Glutamatergic neuron (in vitro differentiated cells): ENCODE data around the gene GAS2L1. TPM values are rescaled to one million over a fixed set of nuclear protein-coding genes. Genes with fewer than 3 reads are reported as not detected.
A peak's percentile ranks its signal among the peaks of the same experiment; 100 is the strongest.

Experiments used
- DNase-seq: peaks from one replicate; pipeline ENCODE4 v3.0.0; 2022
- H3K27ac Mint-ChIP-seq: one replicate; pipeline ENCODE4 v1.8.0; 2020; ENCODE audit warnings: mild to moderate bottlenecking, mixed read lengths, inconsistent platforms; ENCODE audit not compliant: unreplicated experiment
- H3K27me3 Mint-ChIP-seq: one replicate; pipeline ENCODE4 v1.8.0; 2020; ENCODE audit warnings: mild to moderate bottlenecking, moderate library complexity, mixed read lengths, inconsistent platforms; ENCODE audit not compliant: unreplicated experiment
- H3K36me3 Mint-ChIP-seq: one replicate; pipeline ENCODE4 v1.8.0; 2020; ENCODE audit warnings: mild to moderate bottlenecking, mixed read lengths, inconsistent platforms; ENCODE audit not compliant: unreplicated experiment
- H3K4me1 Mint-ChIP-seq: one replicate; pipeline ENCODE4 v1.8.0; 2020; ENCODE audit warnings: mild to moderate bottlenecking, low read depth, mixed read lengths, inconsistent platforms; ENCODE audit not compliant: unreplicated experiment
- H3K4me3 Mint-ChIP-seq: one replicate; pipeline ENCODE4 v1.8.0; 2020; ENCODE audit warnings: mild to moderate bottlenecking, mixed read lengths, inconsistent platforms; ENCODE audit not compliant: unreplicated experiment
- H3K9me3 Mint-ChIP-seq: one replicate; pipeline ENCODE4 v1.8.0; 2020; ENCODE audit warnings: mild to moderate bottlenecking, moderate library complexity, mixed read lengths, inconsistent platforms; ENCODE audit not compliant: unreplicated experiment
- CTCF ChIP-seq: fragments of 200-600 bp; sonication (generic); IDR thresholded peaks from one replicate; pipeline ENCODE4 v1.5.0; 2021; ENCODE audit not compliant: partially characterized antibody, unreplicated experiment
- microRNA-seq: library from miRNA; unstranded; fragments of <30 nt; microRNA quantifications from one replicate; pipeline ENCODE4, GENCODE V29; 2020; ENCODE audit not compliant: unreplicated experiment
- total RNA-seq: library from RNA; stranded (reverse); fragmentation: NEBNext Ultra II Directional; extraction: Animal tissue kit (Norgen Biotek cat#: 25700); gene quantifications from one replicate; pipeline ENCODE4 v1.2.1, GENCODE V29; 2021; ENCODE audit not compliant: unreplicated experiment

The GAS2L1 gene
- total RNA-seq, 1 donor from 2014 or later = 10.3 TPM

DNA sequence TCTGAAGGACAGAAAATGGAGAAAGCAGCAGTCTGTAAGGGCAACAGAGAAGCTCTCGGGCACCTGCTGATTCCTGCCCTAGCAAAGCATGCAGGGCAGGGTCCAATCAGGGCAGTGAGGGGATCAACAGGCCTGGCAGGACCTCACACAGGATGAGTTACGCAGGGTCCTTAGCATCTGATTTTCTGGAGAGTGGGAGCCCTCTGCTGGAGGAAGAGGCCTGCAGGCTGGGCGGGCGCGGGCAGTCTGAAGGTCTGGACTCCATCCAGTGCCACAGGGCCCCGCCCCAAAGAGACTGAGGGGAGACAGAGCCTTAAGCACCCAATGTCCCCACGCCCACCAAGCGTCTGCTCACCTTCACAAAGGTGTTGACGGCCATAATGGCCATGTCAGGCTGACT is 53.0 kb downstream of the GAS2L1 start:
- H3K9me3 Mint-ChIP-seq = no peaks in the 10 kb centered on the region
- H3K27ac Mint-ChIP-seq = no peak overlapping the region
- DNase-seq = peak; percentile 79
- no peak overlapping the region for H3K4me3 Mint-ChIP-seq
- H3K36me3 Mint-ChIP-seq = no peaks in the 10 kb centered on the region
- TF ChIP-seq CTCF = peak; percentile 63
- no peaks in the 10 kb centered on the region for H3K4me1 Mint-ChIP-seq
- H3K27me3 Mint-ChIP-seq = no peaks in the 10 kb centered on the region

Small RNAs within 50 kb of the gene (microRNA-seq; reads per million reads assigned to microRNA genes)
- 28.1 reads per million, percentile 62 among the genes with 10 or more reads in this experiment for gene MIR3653

Other genes with a start within 250 kb of the GAS2L1 start
- not detected for gene C22orf31, start 244.8 kb upstream of the GAS2L1 start, total RNA-seq
- gene KREMEN1, start 233.6 kb upstream of the GAS2L1 start, total RNA-seq = 20.5 TPM
- gene EMID1, start 100.8 kb upstream of the GAS2L1 start, total RNA-seq = 0.76 TPM
- gene RHBDD3, start 38.7 kb upstream of the GAS2L1 start, total RNA-seq = 50.4 TPM
- 355 TPM for gene EWSR1, start 38.4 kb upstream of the GAS2L1 start, total RNA-seq
- gene RASL10A, start 9.0 kb downstream of the GAS2L1 start, total RNA-seq = 1.3 TPM
- 77.9 TPM for gene AP1B1, start 81.9 kb downstream of the GAS2L1 start, total RNA-seq
- not detected for gene RFPL1, start 131.9 kb downstream of the GAS2L1 start, total RNA-seq
- 27.1 TPM for gene NEFH, start 173.6 kb downstream of the GAS2L1 start, total RNA-seq
- 175 TPM for gene THOC5, start 247.1 kb downstream of the GAS2L1 start, total RNA-seq